ENCODE measurements around the gene DDX19B. TPM values are rescaled to one million over a fixed set of nuclear protein-coding genes. Genes with fewer than 3 reads are reported as not detected.
"Not testable (repeated sequence)": the region's sequence is repeated elsewhere in the genome, so short reads cannot be mapped to it uniquely, and the experiment has no call there.

Gene DDX19B
- total and polyA plus RNA-seq, 10 donors: 17.5 to 35.3 (median 27.3) TPM

DNA sequence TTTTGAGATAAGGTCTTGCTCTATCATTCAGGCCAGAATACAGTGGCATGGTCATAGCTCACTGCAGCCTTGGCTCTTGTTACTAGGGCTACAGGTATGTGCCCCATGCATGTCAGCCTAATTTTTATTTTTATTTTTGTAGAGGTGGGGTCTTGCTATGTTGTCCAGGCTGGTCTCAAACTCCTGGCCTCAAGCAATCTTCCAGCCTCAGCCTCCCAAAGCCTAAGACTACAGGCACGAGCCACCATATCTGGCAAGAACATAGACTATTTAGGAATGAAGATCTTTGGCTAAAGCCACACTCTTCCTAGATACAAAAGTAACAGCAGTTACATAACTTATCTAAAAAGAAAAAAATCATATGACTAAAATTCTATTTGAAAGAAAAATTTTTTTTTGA, 32.1 kb downstream of the DDX19B start:
- Histone ChIP-seq H3K27ac (no peak overlapping the region), H3K4me3 (no peak overlapping the region), H3K27me3 (replicated peaks in 1 of 7) (no peaks in the 10 kb centered on the region), H3K9me3 (no peaks in the 10 kb centered on the region), H3K36me3 (peaks cover 0 to 99% (median 83%) of the 10 kb centered on the region in 6 donors), H3K4me1 (no peaks in the 10 kb centered on the region)
- intact Hi-C loops (cut with DNase I; ENCODE audit: low total_unique reads): no loop called here
- WGBS, 5 donors: 92 to 100% (median 93%) methylated on average over 1 of the region's 1 CpG
- no peak for DNase-seq
- TF ChIP-seq, protein P1, sequence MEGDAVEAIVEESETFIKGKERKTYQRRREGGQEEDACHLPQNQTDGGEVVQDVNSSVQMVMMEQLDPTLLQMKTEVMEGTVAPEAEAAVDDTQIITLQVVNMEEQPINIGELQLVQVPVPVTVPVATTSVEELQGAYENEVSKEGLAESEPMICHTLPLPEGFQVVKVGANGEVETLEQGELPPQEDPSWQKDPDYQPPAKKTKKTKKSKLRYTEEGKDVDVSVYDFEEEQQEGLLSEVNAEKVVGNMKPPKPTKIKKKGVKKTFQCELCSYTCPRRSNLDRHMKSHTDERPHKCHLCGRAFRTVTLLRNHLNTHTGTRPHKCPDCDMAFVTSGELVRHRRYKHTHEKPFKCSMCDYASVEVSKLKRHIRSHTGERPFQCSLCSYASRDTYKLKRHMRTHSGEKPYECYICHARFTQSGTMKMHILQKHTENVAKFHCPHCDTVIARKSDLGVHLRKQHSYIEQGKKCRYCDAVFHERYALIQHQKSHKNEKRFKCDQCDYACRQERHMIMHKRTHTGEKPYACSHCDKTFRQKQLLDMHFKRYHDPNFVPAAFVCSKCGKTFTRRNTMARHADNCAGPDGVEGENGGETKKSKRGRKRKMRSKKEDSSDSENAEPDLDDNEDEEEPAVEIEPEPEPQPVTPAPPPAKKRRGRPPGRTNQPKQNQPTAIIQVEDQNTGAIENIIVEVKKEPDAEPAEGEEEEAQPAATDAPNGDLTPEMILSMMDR (IDR thresholded peaks at IDR 0.05 in 8 of 11, conservative IDR thresholded peaks at IDR 0.05 in 3 of 11): no peak
- no peak for TF ChIP-seq POLR2A (IDR thresholded peaks at IDR 0.05)

DNA sequence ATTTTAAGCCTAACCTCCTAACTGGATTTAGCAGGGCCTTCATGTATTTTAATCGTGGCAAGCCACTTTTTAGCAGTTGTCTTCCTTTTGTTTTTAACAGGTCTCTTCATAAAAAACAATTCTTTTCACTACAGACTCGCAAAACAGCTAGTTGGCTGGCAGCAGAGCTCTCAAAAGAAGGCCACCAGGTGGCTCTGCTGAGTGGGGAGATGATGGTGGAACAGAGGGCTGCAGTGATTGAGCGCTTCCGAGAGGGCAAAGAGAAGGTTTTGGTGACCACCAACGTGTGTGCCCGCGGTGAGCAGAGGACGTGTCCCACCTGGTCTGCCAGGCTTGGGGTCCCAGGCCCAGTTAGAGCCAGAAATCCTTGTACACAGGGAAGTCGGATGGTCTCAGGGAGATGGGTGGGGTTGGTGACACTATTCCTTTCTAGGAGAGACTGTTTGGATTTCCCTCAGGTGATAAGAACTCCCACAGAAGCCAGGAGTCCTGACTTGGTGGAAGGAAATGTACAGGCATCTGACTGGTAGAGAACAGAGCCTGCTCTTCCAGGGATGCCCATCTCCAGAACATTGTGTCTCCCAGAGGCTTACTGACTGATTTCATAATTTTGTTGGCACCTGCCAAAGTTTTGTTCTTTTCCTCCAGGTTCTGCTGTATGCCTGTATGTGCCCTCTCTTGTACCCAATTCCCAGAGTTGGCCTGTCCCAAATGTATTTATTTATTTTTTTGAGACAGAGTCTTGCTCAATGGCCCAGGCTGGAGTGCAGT, 32.8 kb downstream of the DDX19B start:
- Histone ChIP-seq H3K36me3 (peaks cover 0 to 99% (median 78%) of the 10 kb centered on the region in 6 donors), H3K4me3 (no peak overlapping the region), H3K4me1 (no peaks in the 10 kb centered on the region), H3K27ac (no peak overlapping the region), H3K27me3 (replicated peaks in 1 of 7) (no peaks in the 10 kb centered on the region), H3K9me3 (no peaks in the 10 kb centered on the region)
- TF ChIP-seq, protein P1 (IDR thresholded peaks at IDR 0.05 in 8 of 11, conservative IDR thresholded peaks at IDR 0.05 in 3 of 11): peak in 7 of 11 experiments; percentile 12 to 51 (median 31)
- TF ChIP-seq POLR2A (IDR thresholded peaks at IDR 0.05) (no peak), POLR2AphosphoS5 (IDR thresholded peaks at IDR 0.05) (no peak)
- WGBS, 5 donors: 67 to 80% (median 71%) methylated on average over 9 of the region's 9 CpGs
- DNase-seq: no peak
- intact Hi-C loops (cut with DNase I; ENCODE audit: low total_unique reads): no loop called here

DNA sequence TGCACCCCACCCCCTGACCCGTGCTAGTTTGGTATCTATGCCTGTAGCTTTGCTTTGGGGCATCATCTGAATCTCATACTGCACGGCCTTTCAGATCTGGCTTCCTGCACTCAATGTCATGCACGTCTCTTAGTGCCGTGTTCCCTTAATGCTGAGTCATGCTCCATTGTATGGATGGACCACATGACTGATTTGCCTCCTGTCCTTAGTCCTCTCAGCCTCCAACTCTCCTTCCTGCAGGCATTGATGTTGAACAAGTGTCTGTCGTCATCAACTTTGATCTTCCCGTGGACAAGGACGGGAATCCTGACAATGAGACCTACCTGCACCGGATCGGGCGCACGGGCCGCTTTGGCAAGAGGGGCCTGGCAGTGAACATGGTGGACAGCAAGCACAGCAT, 33.7 kb downstream of the DDX19B start:
- H3K4me3 ChIP-seq; H3K4me1 ChIP-seq; H3K9me3 ChIP-seq; H3K27me3 ChIP-seq (replicated peaks in 1 of 7); intact Hi-C loops (cut with DNase I; ENCODE audit: low total_unique reads); H3K27ac ChIP-seq; DNase-seq: not testable (repeated sequence)
- peaks cover 0 to 93% (median 69%) of the 10 kb centered on the region in 6 donors for H3K36me3 ChIP-seq
- WGBS, 5 donors: 59 to 81% (median 71%) methylated on average over 5 to 6 of the region's 12 CpGs

DNA sequence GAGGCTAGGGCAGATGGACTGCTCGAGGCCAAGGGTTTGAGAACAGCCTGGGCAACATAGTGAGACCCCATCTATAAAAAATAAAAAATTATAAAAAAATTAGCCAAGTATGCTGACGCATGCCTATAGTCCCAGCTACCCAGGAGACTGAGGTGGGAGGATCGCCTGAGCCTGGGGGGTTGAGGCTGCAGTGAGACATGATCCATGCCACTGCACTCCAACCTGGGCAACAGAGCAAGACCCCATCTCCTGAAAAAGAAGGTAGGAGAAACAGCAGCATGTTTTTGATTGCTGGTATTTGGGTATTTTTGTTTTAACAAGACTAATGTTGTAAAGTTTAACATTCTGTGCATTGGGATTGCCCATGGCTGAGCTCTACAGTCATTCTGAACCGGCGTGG, 38.8 kb downstream of the DDX19B start:
- Histone ChIP-seq H3K4me3 (no peak overlapping the region), H3K9me3 (no peaks in the 10 kb centered on the region), H3K27me3 (replicated peaks in 1 of 7) (no peaks in the 10 kb centered on the region), H3K36me3 (peaks cover 0 to 43% (median 32%) of the 10 kb centered on the region in 6 donors), H3K4me1 (no peaks in the 10 kb centered on the region), H3K27ac (no peak overlapping the region)
- DNase-seq: no peak
- WGBS, 5 donors: 92 to 99% (median 98%) methylated on average over 5 of the region's 5 CpGs
- TF ChIP-seq, protein P1 (IDR thresholded peaks at IDR 0.05 in 8 of 11, conservative IDR thresholded peaks at IDR 0.05 in 3 of 11): no peak
- TF ChIP-seq POLR2AphosphoS5 (IDR thresholded peaks at IDR 0.05) (no peak), POLR2A (IDR thresholded peaks at IDR 0.05) (no peak)
- intact Hi-C loops (cut with DNase I; ENCODE audit: low total_unique reads): no loop called here
